HCT116 (cell line): ENCODE data around the gene CD40. TPM values are rescaled to one million over a fixed set of nuclear protein-coding genes. Genes with fewer than 3 reads are reported as not detected.

ENCODE experiments used
- ATAC-seq: fragments of 200-7000 bp; cut with Tn5 transposase; 2 replicates; pipeline ENCODE4 v1.9.1; 2020; ENCODE audit warnings: mild to moderate bottlenecking, moderate library complexity
- BruUV-seq: library from RNA; stranded (reverse); fragments of 400-500 nt; replicated peaks from 2 replicates; lab custom pipeline; 2021; lab: Mats Ljungman, UMichigan
- CTCF ChIA-PET: fragments of 300-600 bp; sonication (Branson Sonifier 250); formaldehyde crosslinking; loops from one replicate; lab custom pipeline; 2021; ENCODE audit warnings: antibody characterized with exemption; lab: Charles Lee
- POLR2A ChIA-PET: fragments of 300-600, 350-600 bp; sonication (Branson Sonifier 250); formaldehyde crosslinking; loops from one replicate; lab custom pipeline; 2021; ENCODE audit warnings: antibody characterized with exemption; lab: Charles Lee
- RAD21 ChIA-PET, 2 experiments: fragments of 300-600 bp; sonication (Branson Sonifier 250); formaldehyde crosslinking; loops; one replicate each; lab custom pipeline; 2023; ENCODE audit warnings: low total read pairs in 2 of 2; ENCODE audit not compliant: uncharacterized antibody in 2 of 2, unreplicated experiment in 2 of 2, low non-redundant PET in 1 of 2; lab: Charles Lee
- DNase-seq: peaks from one replicate; pipeline ENCODE4 v3.0.0-alpha.2; 2010; ENCODE audit warnings: low read depth, low spot score
- H2AFZ ChIP-seq: fragments of 200-600 bp; shearing (Covaris generic), sonication (generic); 2 replicates; pipeline ENCODE4 v1.6.1; 2017; ENCODE audit warnings: low read depth, mixed run types, mixed read lengths, antibody characterized with exemption, low read length; ENCODE audit not compliant: poor library complexity, severe bottlenecking
- H3K27ac ChIP-seq: 2 replicates; pipeline ENCODE4 v1.5.1; 2012; ENCODE audit warnings: low read depth, low read length
- H3K27me3 ChIP-seq: fragments of 200-600 bp; sonication (generic); 2 replicates; pipeline ENCODE4 v1.6.1; 2016; ENCODE audit warnings: mixed run types, low read length, mixed read lengths; ENCODE audit not compliant: insufficient read depth
- H3K36me3 ChIP-seq, 2 experiments: fragments of 200-500 bp in 1 of 2; fragments of 200-600 bp in 1 of 2; sonication (Bioruptor generic) in 1 of 2; sonication (generic) in 1 of 2; 2 replicates each; pipeline versions ENCODE4 v1.5.1 to v1.6.1; 2014 to 2016; ENCODE audit warnings: low read length in 2 of 2, inconsistent platforms in 1 of 2, mixed read lengths in 1 of 2, mixed run types in 1 of 2; ENCODE audit not compliant: insufficient read depth in 2 of 2, control insufficient read depth in 1 of 2
- H3K4me1 ChIP-seq, 2 experiments: fragments of 200-600 bp in 1 of 2; sonication (generic) in 1 of 2; 2 replicates each; pipeline versions ENCODE4 v1.5.1 to v1.6.1; 2012 to 2017; ENCODE audit warnings: low read length in 2 of 2, inconsistent platforms in 1 of 2, mild to moderate bottlenecking in 1 of 2, mixed read lengths in 1 of 2, mixed run types in 1 of 2, moderate library complexity in 1 of 2; ENCODE audit not compliant: insufficient read depth in 2 of 2, control insufficient read depth in 1 of 2
- H3K4me2 ChIP-seq: fragments of 200-600 bp; sonication (generic); 2 replicates; pipeline ENCODE4 v1.6.1; 2017; ENCODE audit warnings: mixed run types, low read length, mixed read lengths
- H3K4me3 ChIP-seq, 2 experiments: fragments of 200-600 bp in 1 of 2; sonication (generic) in 1 of 2; replicated peaks in 1 of 2; 2 replicates each; pipeline ENCODE4 v1.5.1; 2011 to 2016; ENCODE audit warnings: low read length in 2 of 2, control low read depth in 1 of 2, low read depth in 1 of 2, mild to moderate bottlenecking in 1 of 2, mixed read lengths in 1 of 2, mixed run types in 1 of 2
- H3K79me2 ChIP-seq: fragments of 200-600 bp; sonication (generic); 2 replicates; pipeline ENCODE4 v1.6.1; 2017; ENCODE audit warnings: mild to moderate bottlenecking, mixed run types, low read length, moderate library complexity, mixed read lengths; ENCODE audit not compliant: insufficient read depth
- H3K9ac ChIP-seq: fragments of 200-600 bp; sonication (generic); 2 replicates; pipeline ENCODE4 v1.6.1; 2016; ENCODE audit warnings: low read length, mixed read lengths
- H3K9me2 ChIP-seq: fragments of 200-600 bp; sonication (generic), shearing (Covaris generic); 2 replicates; pipeline ENCODE4 v1.6.1; 2017; ENCODE audit warnings: mixed run types, mild to moderate bottlenecking, moderate library complexity; ENCODE audit not compliant: insufficient read depth
- H3K9me3 ChIP-seq, 2 experiments: fragments of 200-500 bp in 1 of 2; fragments of 200-600 bp in 1 of 2; sonication (Bioruptor generic) in 1 of 2; sonication (generic) in 1 of 2; 2 replicates each; pipeline ENCODE4 v1.6.1; 2014 to 2017; ENCODE audit warnings: low read length in 2 of 2, mixed read lengths in 2 of 2, inconsistent platforms in 1 of 2, low read depth in 1 of 2, mild to moderate bottlenecking in 1 of 2, mixed run types in 1 of 2, moderate library complexity in 1 of 2; ENCODE audit not compliant: control insufficient read depth in 1 of 2, insufficient read depth in 1 of 2
- H4K20me1 ChIP-seq: fragments of 200-600 bp; sonication (generic), shearing (Covaris generic); 2 replicates; pipeline ENCODE4 v1.6.1; 2017; ENCODE audit warnings: mixed run types, mild to moderate bottlenecking, moderate library complexity; ENCODE audit not compliant: insufficient read depth
- POLR2AphosphoS5 ChIP-seq: IDR thresholded peaks from 2 replicates; pipeline ENCODE4 v1.6.1; 2011; ENCODE audit warnings: mild to moderate bottlenecking, low read depth, low read length, moderate library complexity
- REST ChIP-seq: IDR thresholded peaks from 2 replicates; pipeline ENCODE4 v1.6.1; 2012; ENCODE audit warnings: low read depth
- YY1 ChIP-seq: IDR thresholded peaks from 2 replicates; pipeline ENCODE4 v1.6.1; 2011; ENCODE audit warnings: low read length, low read depth, moderate library complexity, mild to moderate bottlenecking; ENCODE audit not compliant: insufficient replicate concordance; ENCODE audit errors: extremely low read depth
- intact Hi-C: fragments of 100-400 bp; cut with micrococcal nuclease; formaldehyde crosslinking; loops from 2 replicates; pipeline ENCODE4 v1.10.0; 2022
- total RNA-seq: library from RNA; stranded (reverse); gene quantifications from one replicate; pipeline ENCODE4 v1.2.1, GENCODE V29; 2021; ENCODE audit not compliant: unreplicated experiment
- TF ChIP-seq, protein P1 (sequence below): IDR thresholded peaks from 2 replicates; pipeline ENCODE4 v1.6.1; 2011; ENCODE audit warnings: mild to moderate bottlenecking, low read length, moderate library complexity; ENCODE audit not compliant: insufficient replicate concordance; ENCODE audit errors: extremely low read depth
- TF ChIP-seq, protein P2 (sequence below): IDR thresholded peaks from 2 replicates; pipeline ENCODE4 v1.6.1; 2012

The CD40 gene
- total RNA-seq, 1 experiment from 2014 or later, result 21.3 TPM

GRCh38 chr20:46168438-46168837 is 50.3 kb downstream of the CD40 start:
- Histone ChIP-seq H3K9ac (no peak overlapping the region), H3K79me2 (no peaks in the 10 kb centered on the region), H3K36me3 (no peaks in the 10 kb centered on the region), H3K27me3 (peaks cover 19% of the 10 kb centered on the region), H2AFZ (no peak overlapping the region), H3K9me2 (no peaks in the 10 kb centered on the region), H4K20me1 (no peaks in the 10 kb centered on the region), H3K4me2 (no peak overlapping the region), H3K4me1 (peaks cover 0 to 5% of the 10 kb centered on the region in 2 experiments; a peak in 3 of 4 replicates), H3K9me3 (no peaks in the 10 kb centered on the region), H3K27ac (no peak overlapping the region), H3K4me3 (no peak overlapping the region)
- ChIA-PET POLR2A (no interaction called here), RAD21 (no interaction called here), CTCF (no interaction called here)
- ATAC-seq (no peak), DNase-seq (no peak)
- intact Hi-C loops, result no loop called here
- no TSS peak for BruUV-seq
- TF ChIP-seq REST (no peak), POLR2AphosphoS5 (no peak), YY1 (no peak)
- TF ChIP-seq, protein P1, sequence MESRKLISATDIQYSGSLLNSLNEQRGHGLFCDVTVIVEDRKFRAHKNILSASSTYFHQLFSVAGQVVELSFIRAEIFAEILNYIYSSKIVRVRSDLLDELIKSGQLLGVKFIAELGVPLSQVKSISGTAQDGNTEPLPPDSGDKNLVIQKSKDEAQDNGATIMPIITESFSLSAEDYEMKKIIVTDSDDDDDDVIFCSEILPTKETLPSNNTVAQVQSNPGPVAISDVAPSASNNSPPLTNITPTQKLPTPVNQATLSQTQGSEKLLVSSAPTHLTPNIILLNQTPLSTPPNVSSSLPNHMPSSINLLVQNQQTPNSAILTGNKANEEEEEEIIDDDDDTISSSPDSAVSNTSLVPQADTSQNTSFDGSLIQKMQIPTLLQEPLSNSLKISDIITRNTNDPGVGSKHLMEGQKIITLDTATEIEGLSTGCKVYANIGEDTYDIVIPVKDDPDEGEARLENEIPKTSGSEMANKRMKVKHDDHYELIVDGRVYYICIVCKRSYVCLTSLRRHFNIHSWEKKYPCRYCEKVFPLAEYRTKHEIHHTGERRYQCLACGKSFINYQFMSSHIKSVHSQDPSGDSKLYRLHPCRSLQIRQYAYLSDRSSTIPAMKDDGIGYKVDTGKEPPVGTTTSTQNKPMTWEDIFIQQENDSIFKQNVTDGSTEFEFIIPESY, result no peak
- TF ChIP-seq, protein P2, sequence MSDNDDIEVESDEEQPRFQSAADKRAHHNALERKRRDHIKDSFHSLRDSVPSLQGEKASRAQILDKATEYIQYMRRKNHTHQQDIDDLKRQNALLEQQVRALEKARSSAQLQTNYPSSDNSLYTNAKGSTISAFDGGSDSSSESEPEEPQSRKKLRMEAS, result no peak
